Mesothelial cell of epicardium (in vitro differentiated cells): ENCODE measurements around the gene ANO2. TPM values are rescaled to one million over a fixed set of nuclear protein-coding genes. Genes with fewer than 3 reads are reported as not detected.

ENCODE experiments used
- DNase-seq, 2 experiments: peaks; one replicate each; pipeline ENCODE4 v3.0.0; 2021; ENCODE audit warnings: low spot score in 2 of 2; ENCODE audit not compliant: unreplicated experiment in 2 of 2
- H3K27ac Mint-ChIP-seq: 2 replicates; pipeline ENCODE4 v1.8.0; 2021; ENCODE audit warnings: mixed read lengths
- H3K27me3 Mint-ChIP-seq: 2 replicates; pipeline ENCODE4 v1.8.0; 2021; ENCODE audit warnings: low read depth, mixed read lengths
- H3K36me3 Mint-ChIP-seq: 2 replicates; pipeline ENCODE4 v1.8.0; 2021; ENCODE audit warnings: mixed read lengths
- H3K4me1 Mint-ChIP-seq: 2 replicates; pipeline ENCODE4 v1.8.0; 2021; ENCODE audit warnings: mixed read lengths
- H3K4me3 Mint-ChIP-seq: 2 replicates; pipeline ENCODE4 v1.8.0; 2021; ENCODE audit warnings: mild to moderate bottlenecking, moderate library complexity, mixed read lengths
- H3K9me3 Mint-ChIP-seq: 2 replicates; pipeline ENCODE4 v1.8.0; 2021; ENCODE audit warnings: mixed read lengths
- total RNA-seq: library from RNA; stranded (reverse); gene quantifications from 3 replicates; pipeline ENCODE4 v1.2.1, GENCODE V29; 2021
- TF ChIP-seq, protein P1 (sequence below): fragments of 200-600 bp; sonication (generic); IDR thresholded peaks from one replicate; pipeline ENCODE4 v1.5.0; 2021; ENCODE audit warnings: antibody characterized with exemption; ENCODE audit not compliant: unreplicated experiment

The ANO2 gene
- total RNA-seq, 1 donor from 2014 or later: 6.3 TPM

DNA sequence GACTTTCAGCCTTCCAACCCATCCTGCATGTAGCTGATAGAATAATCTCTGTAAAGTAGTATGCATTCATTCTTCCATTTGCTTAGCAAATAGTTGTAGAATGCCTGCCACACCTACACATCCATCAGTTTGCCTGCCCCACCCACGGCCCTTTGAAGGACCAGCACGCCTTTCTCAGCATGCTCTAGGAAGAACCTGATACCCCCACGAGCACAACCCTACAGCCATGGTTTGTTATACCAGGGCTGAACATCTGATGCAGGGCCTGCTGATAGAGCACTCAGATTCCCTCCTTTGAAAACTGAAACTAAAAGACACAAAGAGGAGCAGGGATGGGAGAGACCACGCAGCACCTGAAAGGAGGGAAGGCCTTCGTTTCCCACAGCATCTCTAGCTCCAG, 205.1 kb downstream of the ANO2 start:
- Mint-ChIP-seq H3K4me3 (no peak overlapping the region), H3K27me3 (peaks cover 3% of the 10 kb centered on the region), H3K36me3 (no peaks in the 10 kb centered on the region), H3K9me3 (no peaks in the 10 kb centered on the region), H3K27ac (no peak overlapping the region), H3K4me1 (no peaks in the 10 kb centered on the region)
- no peak for DNase-seq
- TF ChIP-seq, protein P1, sequence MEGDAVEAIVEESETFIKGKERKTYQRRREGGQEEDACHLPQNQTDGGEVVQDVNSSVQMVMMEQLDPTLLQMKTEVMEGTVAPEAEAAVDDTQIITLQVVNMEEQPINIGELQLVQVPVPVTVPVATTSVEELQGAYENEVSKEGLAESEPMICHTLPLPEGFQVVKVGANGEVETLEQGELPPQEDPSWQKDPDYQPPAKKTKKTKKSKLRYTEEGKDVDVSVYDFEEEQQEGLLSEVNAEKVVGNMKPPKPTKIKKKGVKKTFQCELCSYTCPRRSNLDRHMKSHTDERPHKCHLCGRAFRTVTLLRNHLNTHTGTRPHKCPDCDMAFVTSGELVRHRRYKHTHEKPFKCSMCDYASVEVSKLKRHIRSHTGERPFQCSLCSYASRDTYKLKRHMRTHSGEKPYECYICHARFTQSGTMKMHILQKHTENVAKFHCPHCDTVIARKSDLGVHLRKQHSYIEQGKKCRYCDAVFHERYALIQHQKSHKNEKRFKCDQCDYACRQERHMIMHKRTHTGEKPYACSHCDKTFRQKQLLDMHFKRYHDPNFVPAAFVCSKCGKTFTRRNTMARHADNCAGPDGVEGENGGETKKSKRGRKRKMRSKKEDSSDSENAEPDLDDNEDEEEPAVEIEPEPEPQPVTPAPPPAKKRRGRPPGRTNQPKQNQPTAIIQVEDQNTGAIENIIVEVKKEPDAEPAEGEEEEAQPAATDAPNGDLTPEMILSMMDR: no peak

DNA sequence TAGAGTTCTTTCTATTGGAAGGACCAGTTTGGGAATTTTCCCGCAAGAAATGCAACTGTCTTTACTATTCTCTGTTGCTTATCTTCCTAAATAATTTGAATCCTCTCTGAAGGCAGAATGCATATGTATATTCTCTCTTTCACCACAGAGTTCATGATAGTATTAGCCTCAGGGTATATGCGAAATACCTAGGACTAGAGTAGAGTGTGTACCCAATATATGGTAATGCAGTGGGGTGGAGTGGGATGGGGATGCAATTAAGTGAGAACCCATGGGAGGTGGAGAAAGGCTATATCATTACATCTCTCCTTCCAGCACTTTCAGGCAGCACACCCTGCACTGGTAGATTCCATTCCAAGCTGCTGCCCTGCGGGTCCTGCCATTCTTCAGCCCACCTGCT, 207.3 kb downstream of the ANO2 start:
- Mint-ChIP-seq H3K36me3 (no peaks in the 10 kb centered on the region), H3K4me1 (no peaks in the 10 kb centered on the region), H3K27me3 (no peaks in the 10 kb centered on the region), H3K9me3 (no peaks in the 10 kb centered on the region), H3K27ac (no peak overlapping the region), H3K4me3 (no peak overlapping the region)
- no peak for DNase-seq
- TF ChIP-seq, protein P1: no peak

DNA sequence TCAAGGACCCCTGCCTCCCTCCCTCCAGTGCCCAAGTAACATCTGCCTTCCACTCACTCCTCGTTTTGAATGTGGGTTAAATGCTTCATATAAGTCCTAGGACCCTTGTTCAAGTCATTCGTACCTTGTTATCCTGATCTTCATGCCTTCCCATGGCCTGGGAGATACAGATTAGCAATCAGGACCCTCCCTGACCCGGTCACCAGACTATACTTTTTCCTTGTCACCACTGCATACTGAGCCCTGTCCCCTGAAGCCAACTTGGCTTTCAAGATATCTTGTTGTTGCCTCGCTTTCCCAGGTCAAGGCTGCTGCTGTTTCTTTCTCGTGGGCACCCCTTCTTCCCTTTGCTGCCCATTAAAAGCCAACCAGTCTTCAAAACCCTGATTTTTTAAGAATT, 208.5 kb downstream of the ANO2 start:
- H3K36me3 Mint-ChIP-seq: no peaks in the 10 kb centered on the region
- TF ChIP-seq, protein P1: no peak
- H3K27ac Mint-ChIP-seq: no peak overlapping the region
- no peak for DNase-seq
- no peaks in the 10 kb centered on the region for H3K4me1 Mint-ChIP-seq
- H3K9me3 Mint-ChIP-seq: no peaks in the 10 kb centered on the region
- no peak overlapping the region for H3K4me3 Mint-ChIP-seq
- no peaks in the 10 kb centered on the region for H3K27me3 Mint-ChIP-seq

DNA sequence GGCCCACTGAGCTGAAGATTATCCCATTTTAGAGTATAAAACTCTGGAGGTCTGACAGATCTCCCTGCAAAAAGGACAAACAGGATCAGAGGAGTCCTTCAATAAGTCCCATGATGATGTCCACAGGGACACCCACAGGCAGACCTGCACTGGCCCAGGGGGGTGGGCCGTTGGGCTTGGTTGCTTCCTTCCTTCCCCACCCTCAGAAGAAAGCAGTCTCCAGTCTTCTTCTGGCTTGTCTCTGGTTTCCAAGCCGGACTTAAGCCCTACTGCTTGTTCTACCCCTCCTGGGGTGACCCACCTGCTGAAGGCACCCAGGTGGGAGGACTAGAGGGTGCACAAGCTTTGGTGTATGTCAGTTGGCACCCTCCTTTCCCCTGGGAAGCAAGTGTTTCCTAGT, 209.0 kb downstream of the ANO2 start:
- H3K9me3 Mint-ChIP-seq: no peaks in the 10 kb centered on the region
- H3K27me3 Mint-ChIP-seq: no peaks in the 10 kb centered on the region
- TF ChIP-seq, protein P1: no peak
- no peak for DNase-seq
- H3K36me3 Mint-ChIP-seq: no peaks in the 10 kb centered on the region
- no peak overlapping the region for H3K4me3 Mint-ChIP-seq
- no peak overlapping the region for H3K27ac Mint-ChIP-seq
- no peaks in the 10 kb centered on the region for H3K4me1 Mint-ChIP-seq

DNA sequence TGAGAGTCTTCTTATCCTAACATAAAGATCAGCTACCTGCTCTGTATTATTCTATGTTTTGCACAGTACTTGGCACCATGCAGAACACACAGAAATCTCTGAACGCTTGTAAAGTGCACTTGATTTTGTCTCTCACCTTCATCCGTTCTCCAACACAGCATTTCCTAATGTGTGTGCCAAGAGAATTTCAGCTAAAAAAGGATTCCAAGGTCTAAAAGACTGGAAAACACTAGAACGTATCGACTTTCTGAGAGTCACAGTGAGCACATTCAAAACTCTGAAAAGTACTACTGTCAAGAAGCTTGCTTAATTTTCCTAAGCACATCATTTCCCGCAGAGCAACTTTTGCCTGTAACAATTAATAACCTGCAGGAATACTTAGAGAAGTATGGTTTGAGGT, 211.1 kb downstream of the ANO2 start:
- Mint-ChIP-seq H3K4me1 (no peaks in the 10 kb centered on the region), H3K4me3 (no peak overlapping the region), H3K9me3 (no peaks in the 10 kb centered on the region), H3K36me3 (no peaks in the 10 kb centered on the region), H3K27ac (no peak overlapping the region), H3K27me3 (no peaks in the 10 kb centered on the region)
- TF ChIP-seq, protein P1: no peak
- DNase-seq: no peak

DNA sequence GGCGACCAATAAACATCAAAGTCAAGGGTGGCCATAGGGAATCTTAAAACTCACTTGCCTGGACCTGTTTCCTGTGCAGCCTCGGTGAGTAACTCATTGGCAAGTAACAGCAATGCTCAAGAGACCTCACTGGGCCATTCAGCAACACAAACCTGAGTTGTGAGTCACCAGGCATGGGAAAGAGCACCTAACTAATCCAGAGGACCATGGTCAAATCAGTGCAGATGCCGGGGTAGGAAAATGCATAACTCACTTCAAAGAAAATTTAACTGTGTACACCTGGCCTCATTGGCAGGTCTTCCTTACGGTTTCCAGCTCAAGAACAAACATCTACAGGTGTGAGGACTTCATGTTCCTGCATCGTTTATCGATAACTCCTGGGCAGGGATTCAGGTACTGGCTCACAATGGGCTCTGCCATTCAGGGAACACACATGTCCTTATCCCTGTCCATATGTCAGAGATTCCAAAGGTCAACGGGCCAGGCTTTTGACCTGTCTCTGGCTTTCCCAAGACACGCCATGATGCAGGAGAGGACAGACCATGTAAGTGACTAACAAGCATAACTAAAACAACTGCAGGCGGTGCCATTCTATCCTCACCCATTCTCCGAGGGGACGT, 211.8 kb downstream of the ANO2 start:
- H3K4me3 Mint-ChIP-seq: no peak overlapping the region
- no peak overlapping the region for H3K27ac Mint-ChIP-seq
- no peak for DNase-seq
- no peaks in the 10 kb centered on the region for H3K36me3 Mint-ChIP-seq
- no peaks in the 10 kb centered on the region for H3K4me1 Mint-ChIP-seq
- TF ChIP-seq, protein P1: no peak
- H3K9me3 Mint-ChIP-seq: no peaks in the 10 kb centered on the region
- no peaks in the 10 kb centered on the region for H3K27me3 Mint-ChIP-seq
